ENCODE data around the gene PRCD.

DNA sequence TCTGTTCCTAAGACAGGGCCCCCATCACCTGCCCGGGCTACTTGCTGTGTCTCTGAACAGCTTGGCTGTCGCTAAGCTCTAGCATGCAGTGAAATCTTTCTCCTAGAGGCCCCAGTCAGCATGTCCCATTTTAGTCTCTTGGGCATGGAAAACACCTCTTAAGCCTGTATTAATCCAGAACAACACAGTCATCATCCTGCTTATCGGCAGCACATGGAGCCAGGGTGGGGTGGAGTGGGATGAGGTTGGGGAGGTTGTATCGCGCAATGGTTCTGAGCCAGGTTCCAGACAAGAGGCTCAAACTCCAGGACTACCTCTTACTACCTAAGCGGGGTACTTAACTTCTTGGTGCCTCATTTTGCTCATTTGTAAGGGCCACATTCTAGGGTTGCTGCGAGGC, 38.0 kb downstream of the PRCD start:
- TF ChIP-seq, protein P1, sequence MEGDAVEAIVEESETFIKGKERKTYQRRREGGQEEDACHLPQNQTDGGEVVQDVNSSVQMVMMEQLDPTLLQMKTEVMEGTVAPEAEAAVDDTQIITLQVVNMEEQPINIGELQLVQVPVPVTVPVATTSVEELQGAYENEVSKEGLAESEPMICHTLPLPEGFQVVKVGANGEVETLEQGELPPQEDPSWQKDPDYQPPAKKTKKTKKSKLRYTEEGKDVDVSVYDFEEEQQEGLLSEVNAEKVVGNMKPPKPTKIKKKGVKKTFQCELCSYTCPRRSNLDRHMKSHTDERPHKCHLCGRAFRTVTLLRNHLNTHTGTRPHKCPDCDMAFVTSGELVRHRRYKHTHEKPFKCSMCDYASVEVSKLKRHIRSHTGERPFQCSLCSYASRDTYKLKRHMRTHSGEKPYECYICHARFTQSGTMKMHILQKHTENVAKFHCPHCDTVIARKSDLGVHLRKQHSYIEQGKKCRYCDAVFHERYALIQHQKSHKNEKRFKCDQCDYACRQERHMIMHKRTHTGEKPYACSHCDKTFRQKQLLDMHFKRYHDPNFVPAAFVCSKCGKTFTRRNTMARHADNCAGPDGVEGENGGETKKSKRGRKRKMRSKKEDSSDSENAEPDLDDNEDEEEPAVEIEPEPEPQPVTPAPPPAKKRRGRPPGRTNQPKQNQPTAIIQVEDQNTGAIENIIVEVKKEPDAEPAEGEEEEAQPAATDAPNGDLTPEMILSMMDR (IDR thresholded peaks at IDR 0.05) = no peak
- TF ChIP-seq EZH2 (IDR thresholded peaks at IDR 0.05; ENCODE audit: borderline replicate concordance, insufficient read depth, low read depth, low read length, poor library complexity, severe bottlenecking) = no peak
